Hypothalamus (tissue), 51 donors: ENCODE data around the gene TTYH1.
A peak's percentile ranks its signal among the peaks of the same experiment; 100 is the strongest.

ENCODE experiments used
- DNase-seq, 51 donors: peaks; one replicate each; lab custom pipeline; 2025; lab: John Stamatoyannopoulos, UW

Gene TTYH1

DNA sequence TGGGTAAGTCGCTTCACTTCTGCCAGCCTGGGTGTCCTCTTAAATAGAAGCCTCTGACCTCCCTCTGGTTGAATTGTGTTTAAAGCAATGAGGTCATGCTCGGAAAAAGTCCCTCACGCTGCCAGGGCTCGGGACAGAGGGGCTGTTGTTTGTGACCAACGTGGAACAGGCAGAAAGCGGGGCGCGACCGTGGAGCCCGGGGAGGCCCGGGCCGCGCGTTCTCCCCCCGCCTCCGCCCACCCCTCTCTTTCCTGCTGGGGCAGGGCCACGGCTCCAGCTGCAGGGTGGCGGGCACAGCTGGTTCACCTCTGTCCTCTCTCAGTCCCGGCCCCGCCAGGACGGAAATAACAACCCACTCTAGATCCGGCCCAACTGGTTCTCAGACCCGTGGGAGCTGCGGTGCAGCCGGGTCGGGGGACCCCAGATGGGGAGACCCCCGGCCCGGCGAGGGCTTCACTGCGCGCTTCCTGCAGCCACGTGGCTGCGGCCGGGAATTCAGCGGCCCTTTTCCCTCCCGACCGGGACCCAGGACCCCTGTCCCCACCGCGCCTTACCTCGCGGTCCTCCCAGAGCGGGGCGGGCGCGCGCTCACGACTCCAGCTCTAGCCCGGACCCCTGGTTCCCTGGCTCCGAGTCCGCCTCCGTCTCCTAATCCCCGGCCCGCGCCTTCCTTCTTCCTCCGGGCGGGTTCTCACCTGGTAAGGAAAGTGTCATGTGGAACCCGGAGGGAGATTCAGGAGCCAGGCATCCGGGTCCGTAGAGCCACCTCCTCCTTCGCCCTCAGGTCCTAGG lies 55.9 kb downstream of the TTYH1 start:
- peak in 24 of 51 donors; percentile 8 to 75 (median 36) for DNase-seq

DNA sequence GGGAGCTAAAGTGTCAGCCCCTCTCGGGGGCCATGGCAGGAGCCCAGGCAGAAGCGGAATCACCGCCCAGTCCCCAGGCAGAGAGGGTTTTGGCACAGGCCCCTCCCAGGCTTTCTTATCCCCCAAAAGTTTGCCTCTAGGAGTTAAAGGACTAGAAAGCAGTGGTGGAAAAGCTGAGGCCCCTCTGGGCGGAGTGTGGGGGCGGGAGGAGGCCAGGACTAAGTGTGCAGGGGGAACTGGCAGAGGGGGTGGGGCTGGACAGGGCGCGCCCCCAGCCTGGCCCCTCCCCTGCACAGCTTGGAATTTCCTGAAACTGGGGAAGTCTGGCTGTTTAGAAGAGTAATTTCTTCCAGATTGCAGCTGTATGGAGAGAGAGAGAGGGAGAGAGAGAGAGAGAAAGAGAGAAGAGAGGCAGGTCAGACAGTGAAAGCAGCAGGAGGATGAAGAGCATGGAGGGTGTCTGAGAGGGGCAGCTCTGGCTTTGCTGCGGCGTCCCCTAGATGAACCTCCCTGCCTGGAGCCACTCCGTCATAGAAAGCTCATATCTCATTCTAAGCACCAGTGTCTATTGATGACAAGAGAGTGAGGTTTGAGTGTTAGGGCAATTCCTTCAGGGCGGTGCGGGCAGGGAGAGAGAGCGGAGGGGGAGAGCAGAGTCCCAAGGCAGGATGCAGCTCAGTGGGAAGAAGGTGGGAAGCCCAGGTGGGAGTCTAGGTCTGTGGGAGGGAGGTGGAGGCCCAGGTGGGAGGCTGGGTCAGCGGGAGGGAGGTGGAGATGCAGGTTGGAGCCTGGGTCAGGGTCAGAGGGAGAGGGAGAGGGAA lies 58.0 kb downstream of the TTYH1 start, which contains the start of gene CDC42EP5:
Gene CDC42EP5 (minus strand): TSS at position 226 of the 821 bp plus-strand sequence. CDS start 7,749 bp downstream, outside the sequence.
- no peak for DNase-seq

GRCh38 chr19:54473892-54474372 lies 58.7 kb downstream of the TTYH1 start:
- DNase-seq: no peak

- no peak for DNase-seq
These were observed 60.4 kb downstream of the TTYH1 start for GRCh38 chr19:54475706-54476105.

DNA sequence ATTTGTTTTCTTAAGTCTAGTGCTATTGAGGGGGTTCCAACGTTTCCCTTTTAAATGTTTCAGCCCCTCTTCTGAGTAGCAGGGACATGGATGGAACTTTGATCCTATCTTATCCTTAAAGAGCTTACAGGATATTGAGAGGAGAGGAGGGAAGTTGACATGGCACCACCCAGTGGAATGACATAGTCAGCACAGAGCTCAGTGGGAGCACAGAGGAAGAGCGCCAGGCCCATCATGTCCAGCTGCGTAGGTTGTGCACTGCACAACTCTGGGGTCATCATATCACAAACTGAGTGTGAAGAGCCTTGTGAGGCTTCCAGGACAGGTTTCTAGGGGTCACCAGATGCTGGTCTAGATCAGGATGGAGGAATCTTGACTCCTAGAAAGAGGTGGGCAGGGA lies 62.4 kb downstream of the TTYH1 start:
- DNase-seq: no peak

GRCh38 chr19:54478677-54479266 lies 63.5 kb downstream of the TTYH1 start:
- peak in 4 of 51 donors; percentile 1 to 38 (median 12) for DNase-seq

DNA sequence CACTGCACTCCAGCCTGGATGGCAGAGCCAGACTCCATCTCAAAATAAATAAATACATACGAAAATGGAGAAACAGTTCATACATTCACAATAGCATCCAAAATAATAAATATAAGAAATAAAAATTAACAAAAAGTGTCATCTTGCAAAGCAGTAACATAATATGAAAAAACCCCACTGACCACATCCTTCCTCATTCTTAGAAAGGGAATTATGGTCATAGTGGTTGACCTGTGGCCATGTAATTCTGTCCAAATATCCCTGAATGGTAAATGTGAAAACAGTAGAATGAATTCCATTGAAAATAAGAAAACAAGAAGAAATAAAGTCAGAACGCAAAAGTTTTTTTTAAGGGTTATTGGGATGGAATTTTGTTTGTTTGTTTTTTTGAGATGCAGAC lies 64.8 kb downstream of the TTYH1 start:
- no peak for DNase-seq

- DNase-seq: peak in 17 of 51 donors; percentile 1 to 43 (median 12)
These were observed 66.2 kb downstream of the TTYH1 start for GRCh38 chr19:54481326-54481930.

DNA sequence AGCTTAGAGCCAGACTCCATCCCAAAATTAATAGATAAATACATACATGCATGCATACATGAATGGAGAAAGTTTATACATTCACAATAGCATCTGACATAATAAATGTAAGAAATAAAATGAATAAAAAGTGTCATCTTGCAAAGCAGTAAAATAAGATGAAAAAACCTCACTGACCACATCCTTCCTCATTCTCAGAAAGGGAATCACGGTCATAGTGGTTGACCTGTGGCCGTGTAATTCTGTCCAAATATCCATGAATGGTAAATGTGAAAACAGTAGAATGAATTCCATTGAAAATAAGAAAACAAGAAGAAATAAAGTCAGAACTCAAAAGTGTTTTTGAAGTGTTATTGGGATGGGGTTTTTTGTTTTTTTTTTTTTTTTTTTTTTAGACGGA lies 67.6 kb downstream of the TTYH1 start:
- no peak for DNase-seq

DNA sequence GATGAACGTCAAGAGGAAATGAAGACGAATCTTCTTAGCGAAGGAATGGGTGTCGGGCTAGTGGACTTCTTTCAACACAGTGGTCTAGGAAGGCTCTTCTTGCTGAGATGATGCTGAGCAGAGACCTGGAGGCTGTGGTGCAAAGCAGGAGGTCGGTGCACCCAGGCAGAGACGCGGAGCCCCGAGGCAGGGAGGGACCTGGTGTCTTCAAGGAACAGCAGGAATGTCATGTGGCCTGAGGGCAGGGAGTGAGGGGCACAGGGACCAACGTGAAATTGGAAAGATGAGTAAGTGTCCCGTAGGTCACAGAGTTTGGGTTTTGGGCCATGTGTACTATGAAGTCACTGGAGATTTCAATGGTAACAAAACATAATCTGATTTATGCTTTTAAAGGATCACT lies 69.2 kb downstream of the TTYH1 start:
- DNase-seq: no peak

GRCh38 chr19:54485851-54486250 lies 70.6 kb downstream of the TTYH1 start:
- no peak for DNase-seq
